VCaP (cell line): ENCODE data around the gene CFAP43.
A peak's percentile ranks its signal among the peaks of the same experiment; 100 is the strongest.

Experiments used
- H3K27ac ChIP-seq: fragments of 450-650 bp; 2 replicates; pipeline ENCODE4 v1.5.1; 2017
- TF ChIP-seq, protein P1 (sequence below): fragments of 450-650 bp; conservative IDR thresholded peaks from 2 replicates; pipeline ENCODE4 v1.5.1; 2017; ENCODE audit warnings: mild to moderate bottlenecking, moderate library complexity

Gene CFAP43

DNA sequence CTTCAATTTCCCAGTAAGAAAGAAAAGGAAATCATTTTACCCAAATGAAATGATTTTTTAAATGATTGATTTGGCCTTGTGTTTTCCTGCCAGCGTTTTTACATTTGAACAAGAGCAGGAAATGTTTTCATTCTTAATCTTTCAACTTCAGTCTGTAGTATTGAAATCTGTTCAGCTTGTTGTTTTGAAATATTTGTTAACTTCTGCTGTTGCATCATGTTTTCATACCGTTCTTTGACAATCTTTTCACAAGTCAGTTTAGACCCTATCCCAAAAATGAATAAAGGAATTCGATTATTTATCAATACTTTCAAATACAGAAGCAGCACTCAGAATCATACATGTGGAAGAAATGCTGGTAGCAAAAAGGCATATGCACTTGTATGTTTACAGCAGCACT is 102.1 kb downstream of the CFAP43 start:
- no peak overlapping the region for H3K27ac ChIP-seq
- TF ChIP-seq, protein P1, sequence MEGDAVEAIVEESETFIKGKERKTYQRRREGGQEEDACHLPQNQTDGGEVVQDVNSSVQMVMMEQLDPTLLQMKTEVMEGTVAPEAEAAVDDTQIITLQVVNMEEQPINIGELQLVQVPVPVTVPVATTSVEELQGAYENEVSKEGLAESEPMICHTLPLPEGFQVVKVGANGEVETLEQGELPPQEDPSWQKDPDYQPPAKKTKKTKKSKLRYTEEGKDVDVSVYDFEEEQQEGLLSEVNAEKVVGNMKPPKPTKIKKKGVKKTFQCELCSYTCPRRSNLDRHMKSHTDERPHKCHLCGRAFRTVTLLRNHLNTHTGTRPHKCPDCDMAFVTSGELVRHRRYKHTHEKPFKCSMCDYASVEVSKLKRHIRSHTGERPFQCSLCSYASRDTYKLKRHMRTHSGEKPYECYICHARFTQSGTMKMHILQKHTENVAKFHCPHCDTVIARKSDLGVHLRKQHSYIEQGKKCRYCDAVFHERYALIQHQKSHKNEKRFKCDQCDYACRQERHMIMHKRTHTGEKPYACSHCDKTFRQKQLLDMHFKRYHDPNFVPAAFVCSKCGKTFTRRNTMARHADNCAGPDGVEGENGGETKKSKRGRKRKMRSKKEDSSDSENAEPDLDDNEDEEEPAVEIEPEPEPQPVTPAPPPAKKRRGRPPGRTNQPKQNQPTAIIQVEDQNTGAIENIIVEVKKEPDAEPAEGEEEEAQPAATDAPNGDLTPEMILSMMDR: no peak

DNA sequence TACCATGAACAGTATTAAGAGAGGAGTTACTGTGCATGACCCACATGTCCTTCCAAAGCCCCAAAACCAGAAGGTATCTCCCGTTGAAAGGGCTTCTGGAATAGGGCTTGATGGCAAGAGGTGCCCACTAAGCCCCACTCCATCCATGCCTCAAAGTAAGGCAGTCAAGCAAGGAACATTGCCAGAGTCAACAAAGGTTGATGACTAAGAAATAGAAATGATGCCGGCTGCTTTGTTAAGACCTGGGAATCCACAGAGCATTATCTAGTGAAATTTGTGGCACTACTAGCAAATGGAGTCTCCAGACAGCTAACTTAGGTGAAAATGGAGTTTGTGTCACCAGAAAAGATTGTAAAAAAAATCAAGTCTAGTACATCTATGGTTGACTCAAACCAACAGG is 104.0 kb downstream of the CFAP43 start:
- H3K27ac ChIP-seq: no peak overlapping the region
- TF ChIP-seq, protein P1: no peak

DNA sequence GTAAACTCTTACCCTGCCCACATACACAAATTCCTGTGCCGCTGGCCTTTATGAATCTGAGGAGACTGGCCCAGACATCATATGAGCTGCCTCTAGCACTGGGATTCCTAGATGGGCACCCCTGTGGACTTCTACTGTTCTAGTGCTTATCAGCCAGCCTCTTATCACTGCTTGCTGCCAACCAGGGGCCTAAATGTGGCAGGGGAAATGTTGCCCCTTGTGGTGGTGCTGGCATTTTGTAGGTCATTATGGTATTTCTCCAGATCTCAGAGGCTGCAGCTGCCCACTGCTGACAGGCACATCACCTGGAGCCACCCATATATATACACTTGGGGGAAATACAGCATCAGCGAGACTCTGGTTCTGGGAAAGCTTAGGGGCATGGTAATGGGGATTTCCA is 104.8 kb downstream of the CFAP43 start:
- TF ChIP-seq, protein P1: peak; percentile 46
- no peak overlapping the region for H3K27ac ChIP-seq

DNA sequence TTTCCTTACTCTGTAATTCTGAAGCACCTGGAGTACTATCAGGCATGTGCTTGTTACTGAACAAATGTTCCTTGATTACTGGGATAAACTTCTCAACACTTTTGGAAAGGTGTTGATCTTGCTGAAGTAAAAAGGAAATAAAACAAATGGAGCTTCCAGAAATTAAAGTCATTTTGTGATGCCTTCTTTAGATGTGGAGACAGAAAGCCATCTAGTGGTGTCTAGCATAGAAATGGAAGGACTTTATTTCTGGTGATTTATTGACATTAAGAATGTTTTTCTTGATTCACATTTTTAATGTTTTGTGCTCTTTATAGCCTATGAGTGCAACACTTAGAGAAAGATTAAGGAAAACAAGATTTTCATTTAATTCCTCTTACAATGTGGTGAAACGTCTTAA is 108.8 kb downstream of the CFAP43 start:
- TF ChIP-seq, protein P1: peak; percentile 67
- H3K27ac ChIP-seq: no peak overlapping the region

DNA sequence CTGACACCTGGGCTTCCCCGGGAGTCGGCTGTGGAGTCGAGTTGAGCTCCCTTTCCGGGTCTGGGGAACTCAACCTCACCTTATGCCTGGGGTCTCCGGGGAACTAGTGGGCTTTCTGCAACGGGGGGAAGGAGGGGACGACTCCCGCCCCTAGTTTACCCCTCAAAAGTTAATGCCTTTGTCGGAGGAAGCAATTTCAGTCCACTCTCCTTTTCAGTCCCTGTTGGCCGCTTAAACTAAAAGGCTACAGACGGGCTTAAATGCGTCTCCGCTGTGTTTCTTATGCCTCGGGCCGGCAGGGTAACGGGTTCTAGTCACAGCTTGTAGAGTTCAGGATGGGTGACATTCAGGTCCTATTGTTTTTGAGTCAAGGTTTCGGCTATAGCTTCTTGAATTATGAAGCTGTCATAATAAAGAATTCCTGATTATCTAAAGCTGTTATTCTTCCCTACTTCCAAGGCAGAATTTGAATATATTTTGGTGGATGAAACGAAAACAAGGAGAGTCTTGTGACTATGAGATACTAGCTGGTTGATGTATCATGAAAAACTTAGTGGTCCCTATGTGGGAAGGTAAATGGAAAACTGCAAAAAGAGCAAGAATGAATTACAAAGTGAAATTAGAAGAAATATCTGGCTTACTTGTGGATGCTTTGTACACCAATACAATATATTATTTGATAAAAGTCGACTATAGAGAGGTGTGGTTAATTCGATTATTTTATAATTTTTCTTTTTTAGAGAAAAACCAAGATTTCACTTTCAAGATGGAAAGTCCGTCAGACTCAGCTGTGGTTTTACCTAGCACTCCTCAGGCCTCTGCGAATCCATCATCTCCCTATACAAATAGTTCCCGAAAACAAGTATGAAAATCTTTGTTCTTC is 109.7 kb downstream of the CFAP43 start:
- TF ChIP-seq, protein P1: no peak
- peak overlapping the region; percentile 89 for H3K27ac ChIP-seq

DNA sequence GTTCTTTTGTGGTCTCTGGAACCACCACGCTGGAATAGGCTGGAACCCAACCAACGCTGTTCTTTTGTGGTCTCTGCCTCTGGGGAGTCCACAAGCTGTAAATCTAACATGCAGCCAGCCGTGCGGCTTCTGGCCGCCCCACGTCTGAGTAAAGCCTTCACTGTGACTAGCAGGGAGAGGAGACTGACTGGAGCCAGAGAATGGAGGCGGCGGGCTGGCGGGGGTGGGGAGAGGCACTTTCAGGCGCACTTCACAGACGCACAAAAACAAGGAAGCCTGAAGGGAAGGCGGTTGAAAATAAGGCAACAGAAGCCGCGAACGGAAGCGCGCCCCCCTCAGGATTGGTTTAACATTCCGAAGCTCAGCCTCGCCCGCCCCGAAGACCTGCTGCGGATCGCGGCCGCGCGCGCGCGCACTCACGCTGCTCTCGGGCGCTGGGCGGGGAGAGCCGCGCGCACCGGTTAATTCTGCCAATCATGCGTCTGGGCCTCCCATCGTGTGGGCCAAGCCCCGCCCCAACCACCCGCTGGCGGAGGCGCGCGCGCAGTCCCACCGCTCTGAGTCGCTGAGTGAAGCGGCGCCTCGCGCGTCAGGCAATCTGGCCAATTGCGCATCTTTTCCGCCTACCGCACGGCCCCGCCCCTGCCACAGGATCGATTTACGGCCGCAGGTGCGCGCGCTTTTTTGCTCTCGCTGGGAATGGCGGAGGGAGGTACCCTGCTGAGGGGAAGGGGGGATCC is 110.5 kb downstream of the CFAP43 start, which contains the start of gene SFR1:
Gene SFR1 (plus strand): TSS at position 687 of the 740 bp plus-strand sequence. CDS start 13 bp downstream, at position 700.
- TF ChIP-seq, protein P1: peak; percentile 79
- H3K27ac ChIP-seq: peak within 1 kb of the TSS; percentile 89

DNA sequence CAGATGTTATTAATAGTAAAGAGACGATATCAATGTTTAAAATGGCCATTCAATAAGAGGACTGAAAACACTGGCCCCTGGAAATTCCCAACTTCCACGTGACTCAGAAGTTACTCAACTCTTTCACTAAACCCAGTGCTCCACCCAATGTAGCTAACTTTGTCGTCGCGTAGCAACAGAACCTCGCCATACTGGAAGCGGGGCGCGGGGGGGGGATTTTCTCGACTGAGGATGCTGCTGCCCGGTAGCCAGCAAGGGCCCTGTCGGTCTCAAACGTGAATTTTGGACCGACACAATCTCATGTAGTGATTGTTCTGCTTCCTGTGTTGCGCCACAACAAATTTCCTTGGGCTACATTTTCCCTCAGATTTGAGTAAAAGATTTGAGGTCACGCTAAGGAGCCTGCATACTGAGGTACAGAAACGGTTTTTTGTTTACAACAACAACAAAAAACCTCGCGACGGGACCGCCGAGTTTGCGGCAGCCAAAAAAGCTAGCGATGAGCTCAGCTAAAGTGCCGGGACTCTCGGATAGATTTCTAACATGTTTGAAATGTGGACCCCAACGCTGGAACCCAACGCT is 111.2 kb downstream of the CFAP43 start:
- peak overlapping the region; percentile 89 for H3K27ac ChIP-seq
- TF ChIP-seq, protein P1: no peak
